ENCODE measurements around the gene UXT.
"Not testable (repeated sequence)": the region's sequence is repeated elsewhere in the genome, so short reads cannot be mapped to it uniquely, and the experiment has no call there.

UXT gene

DNA sequence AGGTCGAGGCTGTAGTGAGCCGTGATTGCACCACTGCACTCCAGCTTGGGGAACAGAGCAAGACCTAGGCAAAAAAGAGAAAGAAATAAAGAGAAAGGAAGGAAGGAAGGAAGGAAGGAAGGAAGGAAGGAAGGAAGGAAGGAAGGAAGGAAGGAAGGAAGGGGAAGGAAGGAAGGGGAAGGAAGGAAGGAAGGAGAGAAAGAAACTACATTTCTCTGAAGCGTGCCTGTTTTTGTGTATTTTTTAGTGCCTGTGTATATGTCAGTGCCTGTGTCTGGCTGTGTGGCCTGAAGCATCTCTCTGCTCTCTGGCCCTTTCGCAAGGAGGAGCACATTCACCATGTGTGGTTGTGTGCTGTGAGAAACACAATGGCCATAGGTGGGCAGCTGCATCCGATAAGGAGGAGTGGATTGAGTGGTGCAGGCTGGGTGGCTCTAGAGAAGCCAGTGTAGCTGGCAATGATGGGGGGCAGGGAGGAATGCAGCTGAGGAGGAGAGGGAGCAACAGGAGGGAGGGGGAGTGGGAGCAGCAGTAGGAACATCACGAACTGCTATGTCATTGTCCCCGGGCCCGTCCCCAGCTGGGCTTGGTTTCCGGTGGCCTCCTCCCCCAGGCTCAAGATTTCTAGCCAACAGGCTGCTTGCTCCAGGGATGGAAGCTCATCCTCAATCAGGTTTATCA, 50.7 kb downstream of the UXT start:
- no peak for ATAC-seq
- TF ChIP-seq ZC3H10 (CRISPR knock-in tag; IDR thresholded peaks at IDR 0.05) (no peak), ZFP30 (CRISPR knock-in tag; IDR thresholded peaks at IDR 0.05) (no peak), ARNTL (CRISPR knock-in tag; IDR thresholded peaks at IDR 0.05; ENCODE audit: borderline replicate concordance, low read depth) (no peak)

DNA sequence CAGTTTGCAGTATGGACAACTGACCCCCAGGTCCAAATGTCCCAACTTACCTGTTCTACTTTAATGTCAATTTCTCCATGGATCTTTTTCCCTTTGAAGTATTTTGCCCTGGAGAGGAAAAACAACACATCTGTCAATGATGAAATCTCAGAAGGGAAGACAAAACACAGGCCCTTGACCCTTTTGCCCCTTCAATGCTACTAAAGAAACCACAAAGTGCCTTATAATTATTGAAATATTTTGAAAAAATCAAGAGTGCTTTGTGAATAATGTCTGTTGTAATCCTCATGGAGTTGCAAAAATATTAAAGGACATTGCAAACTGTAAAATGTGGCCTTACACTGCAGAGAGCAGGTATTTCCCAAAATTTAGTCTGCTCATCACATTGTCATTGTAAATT, 51.9 kb downstream of the UXT start:
- ATAC-seq = peak; percentile 44; the same call in 1 of the 3 replicates
- TF ChIP-seq BACH2 (CRISPR knock-in tag; IDR thresholded peaks at IDR 0.05; ENCODE audit: borderline replicate concordance) (no peak), ZNF70 (CRISPR knock-in tag; IDR thresholded peaks at IDR 0.05) (no peak), ZC3H10 (CRISPR knock-in tag; IDR thresholded peaks at IDR 0.05) (no peak), ISL1 (CRISPR knock-in tag; IDR thresholded peaks at IDR 0.05) (peak; percentile 68), ARNTL (CRISPR knock-in tag; IDR thresholded peaks at IDR 0.05; ENCODE audit: borderline replicate concordance, low read depth) (no peak)
- TF ChIP-seq, protein P1, sequence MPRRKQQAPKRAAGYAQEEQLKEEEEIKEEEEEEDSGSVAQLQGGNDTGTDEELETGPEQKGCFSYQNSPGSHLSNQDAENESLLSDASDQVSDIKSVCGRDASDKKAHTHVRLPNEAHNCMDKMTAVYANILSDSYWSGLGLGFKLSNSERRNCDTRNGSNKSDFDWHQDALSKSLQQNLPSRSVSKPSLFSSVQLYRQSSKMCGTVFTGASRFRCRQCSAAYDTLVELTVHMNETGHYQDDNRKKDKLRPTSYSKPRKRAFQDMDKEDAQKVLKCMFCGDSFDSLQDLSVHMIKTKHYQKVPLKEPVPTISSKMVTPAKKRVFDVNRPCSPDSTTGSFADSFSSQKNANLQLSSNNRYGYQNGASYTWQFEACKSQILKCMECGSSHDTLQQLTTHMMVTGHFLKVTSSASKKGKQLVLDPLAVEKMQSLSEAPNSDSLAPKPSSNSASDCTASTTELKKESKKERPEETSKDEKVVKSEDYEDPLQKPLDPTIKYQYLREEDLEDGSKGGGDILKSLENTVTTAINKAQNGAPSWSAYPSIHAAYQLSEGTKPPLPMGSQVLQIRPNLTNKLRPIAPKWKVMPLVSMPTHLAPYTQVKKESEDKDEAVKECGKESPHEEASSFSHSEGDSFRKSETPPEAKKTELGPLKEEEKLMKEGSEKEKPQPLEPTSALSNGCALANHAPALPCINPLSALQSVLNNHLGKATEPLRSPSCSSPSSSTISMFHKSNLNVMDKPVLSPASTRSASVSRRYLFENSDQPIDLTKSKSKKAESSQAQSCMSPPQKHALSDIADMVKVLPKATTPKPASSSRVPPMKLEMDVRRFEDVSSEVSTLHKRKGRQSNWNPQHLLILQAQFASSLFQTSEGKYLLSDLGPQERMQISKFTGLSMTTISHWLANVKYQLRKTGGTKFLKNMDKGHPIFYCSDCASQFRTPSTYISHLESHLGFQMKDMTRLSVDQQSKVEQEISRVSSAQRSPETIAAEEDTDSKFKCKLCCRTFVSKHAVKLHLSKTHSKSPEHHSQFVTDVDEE (CRISPR knock-in tag; IDR thresholded peaks at IDR 0.05) = no peak
- TF ChIP-seq, protein P2, sequence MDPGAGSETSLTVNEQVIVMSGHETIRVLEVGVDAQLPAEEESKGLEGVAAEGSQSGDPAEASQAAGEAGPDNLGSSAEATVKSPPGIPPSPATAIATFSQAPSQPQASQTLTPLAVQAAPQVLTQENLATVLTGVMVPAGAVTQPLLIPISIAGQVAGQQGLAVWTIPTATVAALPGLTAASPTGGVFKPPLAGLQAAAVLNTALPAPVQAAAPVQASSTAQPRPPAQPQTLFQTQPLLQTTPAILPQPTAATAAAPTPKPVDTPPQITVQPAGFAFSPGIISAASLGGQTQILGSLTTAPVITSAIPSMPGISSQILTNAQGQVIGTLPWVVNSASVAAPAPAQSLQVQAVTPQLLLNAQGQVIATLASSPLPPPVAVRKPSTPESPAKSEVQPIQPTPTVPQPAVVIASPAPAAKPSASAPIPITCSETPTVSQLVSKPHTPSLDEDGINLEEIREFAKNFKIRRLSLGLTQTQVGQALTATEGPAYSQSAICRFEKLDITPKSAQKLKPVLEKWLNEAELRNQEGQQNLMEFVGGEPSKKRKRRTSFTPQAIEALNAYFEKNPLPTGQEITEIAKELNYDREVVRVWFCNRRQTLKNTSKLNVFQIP (CRISPR knock-in tag; IDR thresholded peaks at IDR 0.05; ENCODE audit: borderline replicate concordance, low read depth) = no peak

DNA sequence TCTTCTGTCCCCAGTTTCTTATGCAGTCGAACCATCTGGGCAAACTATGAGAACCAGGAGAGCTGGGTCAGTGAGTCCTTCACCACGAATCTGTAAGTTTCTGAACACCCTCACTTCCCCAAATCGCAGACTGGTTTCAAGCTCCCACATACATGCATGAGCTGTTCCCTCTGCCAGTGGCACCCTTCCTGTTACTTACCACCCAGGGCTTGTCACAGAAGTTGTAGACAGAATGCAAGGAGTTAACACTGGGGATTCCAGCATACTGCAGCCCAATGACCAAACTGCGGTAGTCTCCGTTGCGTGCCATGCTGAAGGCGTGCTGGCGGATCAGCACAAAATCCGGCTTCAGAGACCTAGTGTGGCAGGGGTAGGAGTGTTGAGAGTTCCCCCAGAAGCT, 54.0 kb downstream of the UXT start:
- ATAC-seq = no peak
- TF ChIP-seq CSDC2 (CRISPR knock-in tag; IDR thresholded peaks at IDR 0.05) (no peak), ISL1 (CRISPR knock-in tag; IDR thresholded peaks at IDR 0.05) (no peak), GLIS3 (CRISPR knock-in tag; IDR thresholded peaks at IDR 0.05) (no peak), OSR1 (CRISPR knock-in tag; IDR thresholded peaks at IDR 0.05) (no peak), ZC3H10 (CRISPR knock-in tag; IDR thresholded peaks at IDR 0.05) (no peak), ESRRG (CRISPR knock-in tag; IDR thresholded peaks at IDR 0.05) (no peak), ZNF565 (CRISPR knock-in tag; conservative IDR thresholded peaks at IDR 0.05; ENCODE audit: low read depth) (no peak)
- TF ChIP-seq, protein P2 (CRISPR knock-in tag; IDR thresholded peaks at IDR 0.05; ENCODE audit: borderline replicate concordance, low read depth) = no peak
- TF ChIP-seq, protein P3, sequence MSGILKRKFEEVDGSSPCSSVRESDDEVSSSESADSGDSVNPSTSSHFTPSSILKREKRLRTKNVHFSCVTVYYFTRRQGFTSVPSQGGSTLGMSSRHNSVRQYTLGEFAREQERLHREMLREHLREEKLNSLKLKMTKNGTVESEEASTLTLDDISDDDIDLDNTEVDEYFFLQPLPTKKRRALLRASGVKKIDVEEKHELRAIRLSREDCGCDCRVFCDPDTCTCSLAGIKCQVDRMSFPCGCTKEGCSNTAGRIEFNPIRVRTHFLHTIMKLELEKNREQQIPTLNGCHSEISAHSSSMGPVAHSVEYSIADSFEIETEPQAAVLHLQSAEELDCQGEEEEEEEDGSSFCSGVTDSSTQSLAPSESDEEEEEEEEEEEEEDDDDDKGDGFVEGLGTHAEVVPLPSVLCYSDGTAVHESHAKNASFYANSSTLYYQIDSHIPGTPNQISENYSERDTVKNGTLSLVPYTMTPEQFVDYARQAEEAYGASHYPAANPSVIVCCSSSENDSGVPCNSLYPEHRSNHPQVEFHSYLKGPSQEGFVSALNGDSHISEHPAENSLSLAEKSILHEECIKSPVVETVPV (CRISPR knock-in tag; IDR thresholded peaks at IDR 0.05) = no peak

DNA sequence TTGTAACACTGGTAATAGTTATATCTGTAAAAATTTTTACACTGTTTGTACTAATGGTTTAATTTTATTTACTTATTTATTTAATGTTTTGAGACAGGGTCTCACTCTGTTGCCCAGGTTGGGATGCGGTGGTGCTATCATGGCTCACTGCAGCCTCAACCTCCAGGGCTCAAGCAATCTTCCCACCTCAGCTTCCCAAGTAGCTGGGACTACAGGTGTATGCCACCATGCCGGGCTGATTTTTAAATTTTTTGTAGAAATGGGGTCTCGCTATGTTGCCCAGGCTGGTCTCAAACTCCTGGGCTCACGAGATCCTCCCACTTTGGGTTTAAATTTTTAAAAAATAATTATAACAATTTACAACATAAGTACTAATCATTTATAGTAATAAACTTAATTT, 55.9 kb downstream of the UXT start:
- ATAC-seq = not testable (repeated sequence)
